Gastroesophageal sphincter (tissue), 4 donors: ENCODE data around the gene TMEM120B. TPM values are rescaled to one million over a fixed set of nuclear protein-coding genes. Genes with fewer than 3 reads are reported as not detected.

ENCODE experiments used
- ATAC-seq: fragments of 150-250 bp; one replicate; pipeline ENCODE4 v1.9.1; 2016; ENCODE audit warnings: mild to moderate bottlenecking, moderate library complexity
- H3K27ac ChIP-seq, 4 donors: fragments of 200-600 bp; sonication (generic) in 3 of 4; 1 replicate in 3 of 4; 2 replicates in 1 of 4; pipeline ENCODE4 v1.5.1; 2016 to 2019
- H3K27me3 ChIP-seq: fragments of 200-600 bp; sonication (generic); one replicate; pipeline ENCODE4 v1.5.1; 2019
- H3K36me3 ChIP-seq, 2 donors: fragments of 200-600 bp; sonication (generic); one replicate each; pipeline ENCODE4 v1.5.1; 2019; ENCODE audit warnings: control low read depth in 1 of 2
- H3K4me1 ChIP-seq, 3 donors: fragments of 200-600 bp; sonication (generic); 1 replicate in 2 of 3; 2 replicates in 1 of 3; pipeline ENCODE4 v1.5.1; 2016 to 2019; ENCODE audit warnings: control low read depth in 2 of 3
- H3K4me3 ChIP-seq, 2 donors: fragments of 200-600 bp; sonication (generic); one replicate each; pipeline ENCODE4 v1.5.1; 2019; ENCODE audit warnings: mild to moderate bottlenecking in 1 of 2, moderate library complexity in 1 of 2
- H3K9me3 ChIP-seq, 3 donors: fragments of 200-600 bp; sonication (generic); one replicate each; pipeline ENCODE4 v1.5.1; 2017 to 2019; ENCODE audit warnings: control low read depth in 2 of 3
- EP300 ChIP-seq: sonication (generic); formaldehyde crosslinking; IDR thresholded peaks from one replicate; pipeline ENCODE4 v1.6.1; 2017; ENCODE audit warnings: antibody characterized with exemption, mild to moderate bottlenecking
- POLR2A ChIP-seq, 2 donors: fragments of 450-650 bp; IDR thresholded peaks; one replicate each; pipeline ENCODE4 v1.6.1; 2017; ENCODE audit warnings: antibody characterized with exemption in 2 of 2, mild to moderate bottlenecking in 2 of 2, moderate library complexity in 1 of 2
- POLR2AphosphoS5 ChIP-seq: sonication (generic); formaldehyde crosslinking; IDR thresholded peaks from one replicate; pipeline ENCODE4 v1.6.1; 2017; ENCODE audit warnings: antibody characterized with exemption
- WGBS, 2 donors: methylation state at CpG; one replicate each; pipeline ENCODE4 v1.1.5; 2018; ENCODE audit warnings: low coverage in 1 of 2; 5-methylcytosine and 5-hydroxymethylcytosine counted together
- total RNA-seq, 4 donors: library from RNA; depleted of rRNA; stranded (reverse); fragments of >200 nt; gene quantifications; one replicate each; pipeline ENCODE4 v1.1.0, GENCODE V29; 2016
- TF ChIP-seq, protein P1 (sequence below), 4 experiments: fragments of 200-600 bp in 2 of 4; fragments of 450-650 bp in 2 of 4; sonication (generic) in 1 of 4; IDR thresholded peaks; one replicate each; pipeline ENCODE4 v1.5.1; 2017 to 2019; ENCODE audit warnings: antibody characterized with exemption in 4 of 4, mild to moderate bottlenecking in 2 of 4, moderate library complexity in 2 of 4

Gene TMEM120B
- total RNA-seq, 4 donors from 2014 or later: 4.2 to 14.3 (median 9.9) TPM

DNA sequence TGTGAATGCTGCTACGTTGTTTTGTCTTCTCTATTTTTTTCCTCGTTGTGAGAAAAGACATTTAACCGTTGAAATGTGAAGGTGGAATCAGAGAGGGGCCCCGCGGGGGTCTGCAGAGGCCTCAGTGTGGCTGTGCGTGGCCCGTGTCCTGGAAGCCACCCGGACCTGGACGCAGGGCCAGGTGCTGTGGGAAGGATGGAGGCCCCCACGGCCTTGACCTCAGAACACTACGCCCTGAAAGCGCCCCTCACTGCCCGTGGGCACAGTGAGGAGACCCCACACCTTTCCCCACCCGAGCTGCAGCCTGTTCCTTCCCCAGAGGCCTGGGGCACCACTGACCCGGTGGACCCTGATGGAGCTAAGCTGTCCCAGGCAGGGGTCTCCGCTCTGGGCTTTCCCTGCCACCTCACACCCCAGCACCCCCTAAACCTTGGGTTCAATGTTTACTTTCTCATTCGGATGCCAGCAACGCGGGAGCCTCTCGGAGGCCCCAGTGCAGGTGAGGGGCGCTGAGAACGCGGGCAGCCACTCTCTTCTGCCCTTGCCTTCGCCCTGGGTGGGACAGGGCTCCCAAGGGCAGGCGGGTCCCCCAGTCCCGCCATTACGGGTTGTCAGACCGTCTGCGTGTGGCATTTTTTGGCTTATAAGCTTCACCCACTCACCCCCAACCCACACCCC lies 118.2 kb downstream of the TMEM120B start:
- Histone ChIP-seq H3K27me3 (no peaks in the 10 kb centered on the region), H3K4me3 (no peak overlapping the region), H3K36me3 (peaks cover 0 to 73% of the 10 kb centered on the region in 2 donors), H3K9me3 (no peaks in the 10 kb centered on the region), H3K27ac (no peak overlapping the region), H3K4me1 (peaks cover 0 to 18% (median 0%) of the 10 kb centered on the region in 3 donors)
- TF ChIP-seq, protein P1, sequence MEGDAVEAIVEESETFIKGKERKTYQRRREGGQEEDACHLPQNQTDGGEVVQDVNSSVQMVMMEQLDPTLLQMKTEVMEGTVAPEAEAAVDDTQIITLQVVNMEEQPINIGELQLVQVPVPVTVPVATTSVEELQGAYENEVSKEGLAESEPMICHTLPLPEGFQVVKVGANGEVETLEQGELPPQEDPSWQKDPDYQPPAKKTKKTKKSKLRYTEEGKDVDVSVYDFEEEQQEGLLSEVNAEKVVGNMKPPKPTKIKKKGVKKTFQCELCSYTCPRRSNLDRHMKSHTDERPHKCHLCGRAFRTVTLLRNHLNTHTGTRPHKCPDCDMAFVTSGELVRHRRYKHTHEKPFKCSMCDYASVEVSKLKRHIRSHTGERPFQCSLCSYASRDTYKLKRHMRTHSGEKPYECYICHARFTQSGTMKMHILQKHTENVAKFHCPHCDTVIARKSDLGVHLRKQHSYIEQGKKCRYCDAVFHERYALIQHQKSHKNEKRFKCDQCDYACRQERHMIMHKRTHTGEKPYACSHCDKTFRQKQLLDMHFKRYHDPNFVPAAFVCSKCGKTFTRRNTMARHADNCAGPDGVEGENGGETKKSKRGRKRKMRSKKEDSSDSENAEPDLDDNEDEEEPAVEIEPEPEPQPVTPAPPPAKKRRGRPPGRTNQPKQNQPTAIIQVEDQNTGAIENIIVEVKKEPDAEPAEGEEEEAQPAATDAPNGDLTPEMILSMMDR (IDR thresholded peaks at IDR 0.05): no peak
- TF ChIP-seq POLR2A (IDR thresholded peaks at IDR 0.05): no peak
- no peak for TF ChIP-seq POLR2AphosphoS5
- TF ChIP-seq EP300: no peak
- no peak for ATAC-seq
- 59 to 83% methylated on average over 2 to 3 of the region's 29 CpGs for WGBS, 2 donors

Other genes starting within 250 kb of the TMEM120B start
- gene KDM2B, start 131.7 kb upstream of the TMEM120B start, total RNA-seq: 10 to 100 TPM in 3 of 4 donors, 1 to 10 TPM in 1; 10.0 to 26.5 (median 15.0) TPM
- 10 to 100 TPM in 3 of 4 donors, 1 to 10 TPM in 1; 8.7 to 15.5 (median 12.6) TPM for gene ORAI1, start 86.2 kb upstream of the TMEM120B start, total RNA-seq
- under 1 TPM in 1 of 4 donors, not detected in 3; 0.23 TPM for gene MORN3, start 43.1 kb upstream of the TMEM120B start, total RNA-seq
- gene RHOF, start 80.9 kb downstream of the TMEM120B start, total RNA-seq: 10 to 100 TPM in 3 of 4 donors, 1 to 10 TPM in 1; 9.4 to 15.7 (median 12.1) TPM
- 10 to 100 TPM in 3 of 4 donors, 1 to 10 TPM in 1; 9.6 to 25.1 (median 20.3) TPM for gene SETD1B, start 91.3 kb downstream of the TMEM120B start, total RNA-seq
- 1 to 10 TPM in 3 of 4 donors, not detected in 1; 1.2 to 5.0 (median 2.6) TPM for gene HPD, start 146.1 kb downstream of the TMEM120B start, total RNA-seq
- gene PSMD9, start 176.0 kb downstream of the TMEM120B start, total RNA-seq: 10 to 100 TPM; 54.8 to 79.5 (median 70.7) TPM
- 1 to 10 TPM in 3 of 4 donors, under 1 TPM in 1; 0.35 to 1.9 (median 1.2) TPM for gene CFAP251, start 205.8 kb downstream of the TMEM120B start, total RNA-seq